IMR-90 (cell line): ENCODE data around the gene PCNX4. TPM values are rescaled to one million over a fixed set of nuclear protein-coding genes. Genes with fewer than 3 reads are reported as not detected.

Experiments
- ATAC-seq: fragments of 200-7000 bp; cut with Tn5 transposase; 2 replicates; pipeline ENCODE4 v1.9.1; 2020; ENCODE audit warnings: low read depth, mild to moderate bottlenecking, moderate library complexity
- BruUV-seq: library from RNA; stranded (reverse); fragments of 400-500 nt; replicated peaks from 2 replicates; lab custom pipeline; 2021; lab: Mats Ljungman, UMichigan
- CTCF ChIA-PET: fragments of 300-600 bp; formaldehyde crosslinking; extraction: SDS; loops from one replicate; lab custom pipeline; 2021; ENCODE audit warnings: antibody characterized with exemption; lab: Yijun Ruan, JAX
- POLR2A ChIA-PET: fragments of 300-600 bp; sonication (Branson Sonifier 250); formaldehyde crosslinking; loops from one replicate; lab custom pipeline; 2022; ENCODE audit warnings: antibody characterized with exemption; ENCODE audit not compliant: unreplicated experiment; lab: Charles Lee
- DNase-seq: peaks from one replicate; pipeline ENCODE4 v3.0.0; 2013
- H2AFZ ChIP-seq: replicated peaks from 2 replicates; pipeline ENCODE3; 2013; ENCODE audit warnings: low read length, mild to moderate bottlenecking; ENCODE audit not compliant: poor library complexity
- H2AK5ac ChIP-seq: 2 replicates; pipeline ENCODE4 v1.6.1; 2013; ENCODE audit warnings: low read depth, low read length, inconsistent platforms
- H2AK9ac ChIP-seq: replicated peaks from 2 replicates; pipeline ENCODE3; 2013; ENCODE audit warnings: mild to moderate bottlenecking, low read depth, low read length, moderate library complexity; ENCODE audit not compliant: poor library complexity
- H2BK120ac ChIP-seq: 2 replicates; pipeline ENCODE4 v1.6.1; 2013; ENCODE audit warnings: low read depth, low read length, inconsistent platforms
- H2BK15ac ChIP-seq: 3 replicates; pipeline ENCODE4 v1.6.1; 2013; ENCODE audit warnings: low read depth, low read length, inconsistent platforms
- H2BK20ac ChIP-seq: 2 replicates; pipeline ENCODE4 v1.6.1; 2013; ENCODE audit warnings: low read depth, mild to moderate bottlenecking, inconsistent platforms, low read length, moderate library complexity
- H2BK5ac ChIP-seq: 2 replicates; pipeline ENCODE4 v1.6.1; 2013; ENCODE audit warnings: mild to moderate bottlenecking, low read depth, low read length, inconsistent platforms; ENCODE audit not compliant: poor library complexity, severe bottlenecking
- H3K14ac ChIP-seq: replicated peaks from 2 replicates; pipeline ENCODE4 v1.6.1; 2013; ENCODE audit warnings: low read depth, low read length, inconsistent platforms
- H3K18ac ChIP-seq: 2 replicates; pipeline ENCODE4 v1.6.1; 2013; ENCODE audit warnings: low read depth, low read length, control low read depth
- H3K23ac ChIP-seq: 2 replicates; pipeline ENCODE4 v1.6.1; 2013; ENCODE audit warnings: low read depth, low read length, inconsistent platforms
- H3K27ac ChIP-seq: 2 replicates; pipeline ENCODE4 v1.5.1; 2013; ENCODE audit warnings: mild to moderate bottlenecking, control low read depth, low read length; ENCODE audit not compliant: insufficient read depth
- H3K27me3 ChIP-seq: 2 replicates; pipeline ENCODE4 v1.6.1; 2013; ENCODE audit warnings: low read length; ENCODE audit not compliant: control insufficient read depth, insufficient read depth
- H3K36me3 ChIP-seq: 2 replicates; pipeline ENCODE4 v1.6.1; 2013; ENCODE audit warnings: low read length, mixed read lengths; ENCODE audit not compliant: control insufficient read depth, insufficient read depth
- H3K4ac ChIP-seq: 2 replicates; pipeline ENCODE4 v1.6.1; 2013; ENCODE audit warnings: low read depth, low read length, inconsistent platforms
- H3K4me1 ChIP-seq: 2 replicates; pipeline ENCODE4 v1.6.1; 2013; ENCODE audit warnings: low read length, mixed read lengths; ENCODE audit not compliant: control insufficient read depth, insufficient read depth
- H3K4me2 ChIP-seq: 2 replicates; pipeline ENCODE4 v1.6.1; 2013; ENCODE audit warnings: low read depth, mild to moderate bottlenecking, control low read depth, low read length, moderate library complexity
- H3K4me3 ChIP-seq: 2 replicates; pipeline ENCODE4 v1.5.1; 2013; ENCODE audit warnings: low read depth, mild to moderate bottlenecking, control low read depth, low read length, moderate library complexity; ENCODE audit not compliant: insufficient read depth
- H3K56ac ChIP-seq: 2 replicates; pipeline ENCODE4 v1.6.1; 2013; ENCODE audit warnings: low read length, inconsistent platforms; ENCODE audit not compliant: insufficient read depth; ENCODE audit errors: extremely low read depth
- H3K79me1 ChIP-seq, 2 experiments: 2 replicates each; pipeline ENCODE4 v1.6.1; 2013; ENCODE audit warnings: low read length in 2 of 2, inconsistent platforms in 1 of 2, low read depth in 1 of 2
- H3K9ac ChIP-seq: 2 replicates; pipeline ENCODE4 v1.6.1; 2013; ENCODE audit warnings: low read depth, low read length, control low read depth
- H3K9me1 ChIP-seq: 2 replicates; pipeline ENCODE4 v1.6.1; 2013; ENCODE audit warnings: low read length, inconsistent platforms; ENCODE audit not compliant: insufficient read depth
- H3K9me3 ChIP-seq: 2 replicates; pipeline ENCODE4 v1.6.1; 2013; ENCODE audit warnings: low read length; ENCODE audit not compliant: control insufficient read depth, insufficient read depth
- H4K20me1 ChIP-seq: 2 replicates; pipeline ENCODE4 v1.6.1; 2013; ENCODE audit warnings: low read length, inconsistent platforms; ENCODE audit not compliant: insufficient read depth
- H4K5ac ChIP-seq: 2 replicates; pipeline ENCODE4 v1.6.1; 2013; ENCODE audit warnings: mild to moderate bottlenecking, low read depth, low read length, control low read depth
- H4K8ac ChIP-seq, 2 experiments: 2 replicates each; pipeline ENCODE4 v1.6.1; 2013; ENCODE audit warnings: low read depth in 2 of 2, low read length in 2 of 2, control low read depth in 1 of 2, inconsistent platforms in 1 of 2
- H4K91ac ChIP-seq: 2 replicates; pipeline ENCODE4 v1.6.1; 2013; ENCODE audit warnings: low read depth, low read length, inconsistent platforms; ENCODE audit not compliant: insufficient read depth
- CHD1 ChIP-seq: IDR thresholded peaks from 2 replicates; pipeline ENCODE4 v1.6.1; 2012; ENCODE audit warnings: low read depth, low read length, improper control_type of control experiment
- FOS ChIP-seq: fragments of 150-350 bp; IDR thresholded peaks from 2 replicates; pipeline ENCODE4 v1.6.1; 2016; ENCODE audit warnings: low read depth, low read length
- MAFK ChIP-seq: IDR thresholded peaks from 2 replicates; pipeline ENCODE4 v1.6.1; 2012; ENCODE audit warnings: low read depth, low read length, improper control_type of control experiment
- MAZ ChIP-seq: IDR thresholded peaks from 2 replicates; pipeline ENCODE4 v1.6.1; 2012; ENCODE audit warnings: low read depth, mild to moderate bottlenecking, low read length, improper control_type of control experiment, moderate library complexity, borderline replicate concordance
- NFE2L2 ChIP-seq: fragments of 150-350 bp; IDR thresholded peaks from 2 replicates; pipeline ENCODE4 v1.6.1; 2016; ENCODE audit warnings: low read depth, mild to moderate bottlenecking, low read length
- RAD21 ChIP-seq: IDR thresholded peaks from 2 replicates; pipeline ENCODE4 v1.6.1; 2012; ENCODE audit warnings: low read length, improper control_type of control experiment
- RCOR1 ChIP-seq: IDR thresholded peaks from 2 replicates; pipeline ENCODE4 v1.6.1; 2012; ENCODE audit warnings: mild to moderate bottlenecking, low read length, improper control_type of control experiment; ENCODE audit not compliant: insufficient replicate concordance
- SMC3 ChIP-seq: fragments of 150-350 bp; IDR thresholded peaks from 2 replicates; pipeline ENCODE4 v1.6.1; 2016; ENCODE audit warnings: low read depth, mild to moderate bottlenecking, antibody characterized with exemption, low read length, moderate library complexity
- WGBS, 2 experiments: methylation state at CpG; one replicate each; pipeline versions ENCODE4 v1.1.5 to v1.1.7; 2013; ENCODE audit warnings: missing lambda C conversion rate in 2 of 2; ENCODE audit not compliant: insufficient read length in 1 of 2; ENCODE audit errors: extremely low coverage in 2 of 2; 5-methylcytosine and 5-hydroxymethylcytosine counted together
- dilution Hi-C: fragments of 300-500 bp; cut with HindIII; formaldehyde crosslinking; loops from one replicate; pipeline ENCODE4 v1.14.3; 2018; ENCODE audit warnings: low sequenced_read_pairs; ENCODE audit not compliant: unreplicated experiment
- in situ Hi-C: fragments of 300-500 bp; cut with MboI; formaldehyde crosslinking; loops from 3 replicates; pipeline ENCODE4 v1.14.3; 2019; ENCODE audit warnings: low sequenced_read_pairs, inconsistent platforms, mixed read lengths
- intact Hi-C: fragments of 100-400 bp; cut with micrococcal nuclease; formaldehyde crosslinking; loops from 2 replicates; pipeline ENCODE4 v1.10.0; 2022
- polyA plus RNA-seq, 3 experiments: library from polyadenylated mRNA; depleted of rRNA; stranded (reverse); fragments of >200 nt; gene quantifications; 2 replicates each; pipeline ENCODE4 v1.2.3, GENCODE V29; 2012; ENCODE audit warnings: low replicate concordance in 1 of 3
- total RNA-seq: library from RNA; depleted of rRNA; stranded (reverse); fragments of >200 nt; gene quantifications from 2 replicates; pipeline ENCODE4 v1.2.3, GENCODE V29; 2012
- TF ChIP-seq, protein P1 (sequence below): fragments of 150-350 bp; IDR thresholded peaks from 2 replicates; pipeline ENCODE4 v1.6.1; 2017; ENCODE audit warnings: mild to moderate bottlenecking, antibody characterized with exemption, low read length, low read depth
- TF ChIP-seq, protein P2 (sequence below): conservative IDR thresholded peaks from 2 replicates; pipeline ENCODE4 v1.5.1; 2012; ENCODE audit warnings: mild to moderate bottlenecking, low read depth, low read length, improper control_type of control experiment

The PCNX4 gene
- total and polyA plus RNA-seq, 2 of the 4 experiments (the other 2 are of a cell fraction) = 55.4 to 128 TPM

DNA sequence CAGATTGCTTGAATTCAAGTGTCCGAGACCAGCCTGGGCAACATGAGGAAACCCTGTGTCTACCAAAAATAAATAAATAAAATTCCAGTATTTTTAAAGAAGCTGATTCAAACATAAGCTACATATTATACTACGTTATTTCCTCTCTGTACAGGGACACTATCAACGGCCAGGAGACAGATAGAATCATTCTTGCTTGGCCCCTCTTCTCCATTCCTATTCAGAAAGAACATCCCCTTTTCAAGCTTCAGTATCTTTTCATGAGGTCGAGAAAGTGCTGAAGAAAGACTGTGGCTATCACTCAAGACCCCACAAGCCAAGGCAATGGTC is 73.8 kb downstream of the PCNX4 start:
- Histone ChIP-seq H2AFZ (peak overlapping the region; percentile 98), H3K36me3 (peaks cover 3% of the 10 kb centered on the region; the same call in 1 of the 2 replicates), H3K4me3 (peak overlapping the region; percentile 98), H3K4me2 (peak overlapping the region; percentile 77), H4K8ac (peak overlapping the region; percentile 22 to 90), H3K9me1 (peaks cover 5% of the 10 kb centered on the region; the same call in 1 of the 2 replicates), H2AK5ac (peak overlapping the region; percentile 29; the same call in 1 of the 2 replicates), H3K56ac (peak overlapping the region; percentile 37; the same call in 1 of the 2 replicates), H3K9me3 (no peaks in the 10 kb centered on the region), H3K9ac (peak overlapping the region; percentile 62), H2BK15ac (0 out of 3 replicates have a peak overlapping the region, but pooled peaks have one; percentile 28), H2BK5ac (peak overlapping the region; percentile 75), H2BK120ac (peak overlapping the region; percentile 49), H2AK9ac (peak overlapping the region; percentile 53), H4K91ac (peak overlapping the region; percentile 10; the same call in 1 of the 2 replicates), H3K4ac (peak overlapping the region; percentile 55), H3K14ac (peak overlapping the region; percentile 77), H3K27me3 (no peaks in the 10 kb centered on the region), H3K79me1 (peaks cover 12 to 30% of the 10 kb centered on the region in 2 experiments), H4K5ac (peak overlapping the region; percentile 5; the same call in 1 of the 2 replicates), H3K23ac (peak overlapping the region; percentile 68), H3K27ac (peak overlapping the region; percentile 45), H4K20me1 (no peaks in the 10 kb centered on the region), H2BK20ac (peak overlapping the region; percentile 38; the same call in 1 of the 2 replicates), H3K4me1 (peaks cover 6% of the 10 kb centered on the region), H3K18ac (peak overlapping the region; percentile 8; the same call in 1 of the 2 replicates)
- ChIA-PET CTCF (interaction anchor here (0.6 to 1.9 kb wide), 9 partner anchors 22 to 1132 kb away, joined by 3 to 11 read pairs (median 3); no protein-coding TSS in a partner anchor), POLR2A (interaction anchor here (1.0 to 1.3 kb wide), 2 partner anchors 70 to 96 kb away, joined by 4 to 5 read pairs; no protein-coding TSS in a partner anchor)
- WGBS, 2 experiments = no CpG with 5 or more reads among the region's 4 CpGs
- in situ Hi-C loops = no loop called here
- ATAC-seq (no peak), DNase-seq (no peak)
- dilution Hi-C loops = no loop called here
- TF ChIP-seq RAD21 = no peak
- TF ChIP-seq, protein P1, sequence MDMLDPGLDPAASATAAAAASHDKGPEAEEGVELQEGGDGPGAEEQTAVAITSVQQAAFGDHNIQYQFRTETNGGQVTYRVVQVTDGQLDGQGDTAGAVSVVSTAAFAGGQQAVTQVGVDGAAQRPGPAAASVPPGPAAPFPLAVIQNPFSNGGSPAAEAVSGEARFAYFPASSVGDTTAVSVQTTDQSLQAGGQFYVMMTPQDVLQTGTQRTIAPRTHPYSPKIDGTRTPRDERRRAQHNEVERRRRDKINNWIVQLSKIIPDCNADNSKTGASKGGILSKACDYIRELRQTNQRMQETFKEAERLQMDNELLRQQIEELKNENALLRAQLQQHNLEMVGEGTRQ = no peak
- TF ChIP-seq, protein P2, sequence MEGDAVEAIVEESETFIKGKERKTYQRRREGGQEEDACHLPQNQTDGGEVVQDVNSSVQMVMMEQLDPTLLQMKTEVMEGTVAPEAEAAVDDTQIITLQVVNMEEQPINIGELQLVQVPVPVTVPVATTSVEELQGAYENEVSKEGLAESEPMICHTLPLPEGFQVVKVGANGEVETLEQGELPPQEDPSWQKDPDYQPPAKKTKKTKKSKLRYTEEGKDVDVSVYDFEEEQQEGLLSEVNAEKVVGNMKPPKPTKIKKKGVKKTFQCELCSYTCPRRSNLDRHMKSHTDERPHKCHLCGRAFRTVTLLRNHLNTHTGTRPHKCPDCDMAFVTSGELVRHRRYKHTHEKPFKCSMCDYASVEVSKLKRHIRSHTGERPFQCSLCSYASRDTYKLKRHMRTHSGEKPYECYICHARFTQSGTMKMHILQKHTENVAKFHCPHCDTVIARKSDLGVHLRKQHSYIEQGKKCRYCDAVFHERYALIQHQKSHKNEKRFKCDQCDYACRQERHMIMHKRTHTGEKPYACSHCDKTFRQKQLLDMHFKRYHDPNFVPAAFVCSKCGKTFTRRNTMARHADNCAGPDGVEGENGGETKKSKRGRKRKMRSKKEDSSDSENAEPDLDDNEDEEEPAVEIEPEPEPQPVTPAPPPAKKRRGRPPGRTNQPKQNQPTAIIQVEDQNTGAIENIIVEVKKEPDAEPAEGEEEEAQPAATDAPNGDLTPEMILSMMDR = no peak
- TF ChIP-seq MAZ = no peak
- no peak for TF ChIP-seq RCOR1
- no peak for TF ChIP-seq FOS
- no peak for TF ChIP-seq MAFK
- TF ChIP-seq SMC3 = no peak; the same call in 1 of the 2 replicates
- TF ChIP-seq CHD1 = no peak
- TF ChIP-seq NFE2L2 = no peak
- intact Hi-C loops = loop anchor here (1.0 kb wide), 3 partner anchors 74 to 200 kb away; partner anchors contain the start of gene PCNX4
- no TSS peak for BruUV-seq
